Stomach (tissue), 9 donors: ENCODE results near the gene ARV1. TPM values are rescaled to one million over a fixed set of nuclear protein-coding genes. Genes with fewer than 3 reads are reported as not detected.

Experiments used
- DNase-seq, 2 donors: peaks; one replicate each; pipeline versions ENCODE4 v3.0.0 to v3.0.0-alpha.2; 2013 to 2019
- H3K27ac ChIP-seq, 5 donors: fragments of 200-600 bp in 4 of 5; sonication (generic) in 4 of 5; one replicate each; pipeline ENCODE4 v1.5.1; 2013 to 2019; ENCODE audit warnings: mild to moderate bottlenecking in 1 of 5, moderate library complexity in 1 of 5
- H3K27me3 ChIP-seq, 3 donors: fragments of 200-600 bp; sonication (generic); one replicate each; pipeline ENCODE4 v1.5.1; 2017 to 2019; ENCODE audit warnings: mixed run types in 1 of 3
- H3K36me3 ChIP-seq, 4 donors: fragments of 200-600 bp; sonication (generic); 1 replicate in 3 of 4; 2 replicates in 1 of 4; pipeline ENCODE4 v1.5.1; 2016 to 2019
- H3K4me1 ChIP-seq, 4 donors: fragments of 200-600 bp; sonication (generic); one replicate each; pipeline ENCODE4 v1.5.1; 2016 to 2019
- H3K4me3 ChIP-seq, 4 donors: fragments of 200-600 bp; sonication (generic) in 3 of 4; one replicate each; pipeline ENCODE4 v1.5.1; 2016 to 2019; ENCODE audit warnings: mild to moderate bottlenecking in 1 of 4
- H3K9me3 ChIP-seq, 4 donors: fragments of 200-600 bp; sonication (generic); one replicate each; pipeline ENCODE4 v1.5.1; 2016 to 2019
- EP300 ChIP-seq: sonication (generic); formaldehyde crosslinking; IDR thresholded peaks from one replicate; pipeline ENCODE4 v1.6.1; 2017; ENCODE audit warnings: antibody characterized with exemption
- POLR2A ChIP-seq, 4 donors: fragments of 450-650 bp; IDR thresholded peaks; one replicate each; pipeline ENCODE4 v1.6.1; 2016; ENCODE audit warnings: antibody characterized with exemption in 4 of 4, control low read depth in 2 of 4, mild to moderate bottlenecking in 1 of 4, moderate library complexity in 1 of 4
- POLR2AphosphoS5 ChIP-seq, 3 donors: sonication (generic); formaldehyde crosslinking; IDR thresholded peaks; one replicate each; pipeline ENCODE4 v1.6.1; 2016; ENCODE audit warnings: antibody characterized with exemption in 3 of 3
- WGBS, 5 donors: extraction: QIAGEN DNeasy Blood & Tissue Kit in 3 of 5; methylation state at CpG; one replicate each; pipeline versions ENCODE4 v1.1.5 to v1.1.7; 2013 to 2018; 5-methylcytosine and 5-hydroxymethylcytosine counted together
- intact Hi-C: fragments of 100-400 bp; cut with DNase I; formaldehyde crosslinking; loops from one replicate; pipeline ENCODE4 v1.15.1; 2023; ENCODE audit warnings: low total_unique reads
- polyA plus RNA-seq, 3 donors: library from polyadenylated mRNA; stranded (reverse); fragments of 200-250 nt; gene quantifications; one replicate each; pipeline ENCODE4 v1.2.3, GENCODE V29; 2013
- total RNA-seq, 5 donors: library from RNA; depleted of rRNA; stranded (reverse); fragments of >200 nt; gene quantifications; one replicate each; pipeline versions ENCODE4 v1.1.0 to v1.2.3, GENCODE V29; 2014 to 2016
- TF ChIP-seq, protein P1 (sequence below), 7 experiments: fragments of 450-650 bp in 4 of 7; fragments of 200-600 bp in 3 of 7; sonication (generic) in 3 of 7; IDR thresholded peaks; one replicate each; pipeline ENCODE4 v1.5.1; 2016 to 2019; ENCODE audit warnings: antibody characterized with exemption in 7 of 7, control low read depth in 2 of 7, mild to moderate bottlenecking in 1 of 7
- donor health status: healthy with polysubstance abuse.
- donor health status: Bipolar disorder and iron deficiency.
- donor health status: healthy.

ARV1 gene
- total and polyA plus RNA-seq, 8 donors: 11.0 to 38.8 (median 18.8) TPM

DNA sequence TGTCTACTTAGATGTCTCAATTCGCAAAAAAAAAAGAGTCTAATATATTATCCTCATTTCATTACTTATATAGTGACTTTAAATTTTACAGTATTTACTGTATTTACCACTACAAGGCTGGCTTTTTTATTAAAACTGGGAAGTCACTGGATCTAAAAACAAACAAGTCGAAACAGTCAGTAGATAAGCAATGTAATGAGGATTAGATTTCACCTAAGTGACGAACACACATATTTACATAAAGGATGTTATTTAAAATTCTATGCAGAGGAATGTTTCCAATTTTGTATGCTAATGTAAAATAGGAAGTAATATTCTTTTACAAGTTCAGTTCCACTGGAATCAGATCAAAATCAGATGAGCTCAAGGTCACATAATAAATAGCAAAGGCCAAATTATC lies 28.5 kb upstream of the ARV1 start:
- H3K36me3 ChIP-seq: peaks cover 7 to 41% (median 38%) of the 10 kb centered on the region in 4 donors
- 35 to 64% (median 44%) methylated on average over 3 of the region's 3 CpGs for WGBS, 5 donors
- intact Hi-C loops: no loop called here

GRCh38 chr1:230957580-230957989 lies 21.3 kb upstream of the ARV1 start:
- H3K9me3 ChIP-seq: no peaks in the 10 kb centered on the region
- no peak overlapping the region for H3K4me3 ChIP-seq
- TF ChIP-seq, protein P1, sequence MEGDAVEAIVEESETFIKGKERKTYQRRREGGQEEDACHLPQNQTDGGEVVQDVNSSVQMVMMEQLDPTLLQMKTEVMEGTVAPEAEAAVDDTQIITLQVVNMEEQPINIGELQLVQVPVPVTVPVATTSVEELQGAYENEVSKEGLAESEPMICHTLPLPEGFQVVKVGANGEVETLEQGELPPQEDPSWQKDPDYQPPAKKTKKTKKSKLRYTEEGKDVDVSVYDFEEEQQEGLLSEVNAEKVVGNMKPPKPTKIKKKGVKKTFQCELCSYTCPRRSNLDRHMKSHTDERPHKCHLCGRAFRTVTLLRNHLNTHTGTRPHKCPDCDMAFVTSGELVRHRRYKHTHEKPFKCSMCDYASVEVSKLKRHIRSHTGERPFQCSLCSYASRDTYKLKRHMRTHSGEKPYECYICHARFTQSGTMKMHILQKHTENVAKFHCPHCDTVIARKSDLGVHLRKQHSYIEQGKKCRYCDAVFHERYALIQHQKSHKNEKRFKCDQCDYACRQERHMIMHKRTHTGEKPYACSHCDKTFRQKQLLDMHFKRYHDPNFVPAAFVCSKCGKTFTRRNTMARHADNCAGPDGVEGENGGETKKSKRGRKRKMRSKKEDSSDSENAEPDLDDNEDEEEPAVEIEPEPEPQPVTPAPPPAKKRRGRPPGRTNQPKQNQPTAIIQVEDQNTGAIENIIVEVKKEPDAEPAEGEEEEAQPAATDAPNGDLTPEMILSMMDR (IDR thresholded peaks at IDR 0.05): no peak
- TF ChIP-seq POLR2A (IDR thresholded peaks at IDR 0.05) (no peak), POLR2AphosphoS5 (IDR thresholded peaks at IDR 0.05) (no peak), EP300 (no peak)
- H3K27ac ChIP-seq: no peak overlapping the region
- intact Hi-C loops: no loop called here
- no peak for DNase-seq
- H3K36me3 ChIP-seq: peaks cover 7 to 70% (median 57%) of the 10 kb centered on the region in 4 donors
- WGBS, 5 donors: 75 to 87% (median 78%) methylated on average over 4 of the region's 4 CpGs
- H3K4me1 ChIP-seq: peaks cover 0 to 8% (median 0%) of the 10 kb centered on the region in 4 donors
- no peaks in the 10 kb centered on the region for H3K27me3 ChIP-seq

More for the DNA sequence above, 28.5 kb upstream of the ARV1 start:
- TF ChIP-seq POLR2A (IDR thresholded peaks at IDR 0.05): no peak
- TF ChIP-seq, protein P1 (IDR thresholded peaks at IDR 0.05): no peak
- no peak for TF ChIP-seq EP300
- TF ChIP-seq POLR2AphosphoS5 (IDR thresholded peaks at IDR 0.05): no peak
- H3K4me1 ChIP-seq: peaks cover 0 to 4% (median 2%) of the 10 kb centered on the region in 4 donors
- H3K27ac ChIP-seq: no peak overlapping the region
- no peak overlapping the region for H3K4me3 ChIP-seq
- DNase-seq: no peak
- no peaks in the 10 kb centered on the region for H3K27me3 ChIP-seq
- H3K9me3 ChIP-seq: no peaks in the 10 kb centered on the region

DNA sequence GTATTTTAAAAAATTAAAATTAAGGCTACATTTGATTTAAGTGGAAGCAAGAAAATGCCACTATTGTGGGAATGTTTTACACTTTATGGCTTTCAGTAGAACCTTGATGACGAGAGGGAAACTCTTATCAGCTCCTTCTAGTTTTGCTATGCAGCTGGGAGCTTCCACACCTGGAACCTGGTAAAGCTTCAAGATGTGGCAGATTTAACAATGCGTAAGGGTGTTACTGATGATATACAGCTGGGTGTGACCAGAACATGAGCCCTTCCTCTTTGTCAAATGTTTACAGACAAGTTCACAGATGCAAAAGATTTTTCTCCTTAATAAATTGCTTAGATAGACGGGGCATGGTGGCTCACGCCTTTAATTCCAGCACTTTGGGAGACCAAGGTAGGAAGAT lies 20.5 kb upstream of the ARV1 start:
- 63 to 82% (median 77%) methylated on average over 4 of the region's 4 CpGs for WGBS, 5 donors
- no peaks in the 10 kb centered on the region for H3K9me3 ChIP-seq

GRCh38 chr1:230964896-230965295 lies 14.0 kb upstream of the ARV1 start:
- TF ChIP-seq EP300 (no peak), POLR2A (IDR thresholded peaks at IDR 0.05) (no peak), POLR2AphosphoS5 (IDR thresholded peaks at IDR 0.05) (no peak)
- TF ChIP-seq, protein P1 (IDR thresholded peaks at IDR 0.05): no peak
- intact Hi-C loops: no loop called here
- 43 to 54% (median 46%) methylated on average over 2 of the region's 2 CpGs for WGBS, 5 donors

More for the DNA sequence above, 20.5 kb upstream of the ARV1 start:
- TF ChIP-seq EP300 (no peak), POLR2A (IDR thresholded peaks at IDR 0.05) (no peak), POLR2AphosphoS5 (IDR thresholded peaks at IDR 0.05) (no peak)
- TF ChIP-seq, protein P1 (IDR thresholded peaks at IDR 0.05): no peak
- intact Hi-C loops: no loop called here
- peak in 1 of 2 donors; percentile 23 for DNase-seq
- peaks cover 0 to 8% (median 0%) of the 10 kb centered on the region in 4 donors for H3K4me1 ChIP-seq
- H3K4me3 ChIP-seq: no peak overlapping the region
- H3K36me3 ChIP-seq: peaks cover 4 to 64% (median 49%) of the 10 kb centered on the region in 4 donors
- no peaks in the 10 kb centered on the region for H3K27me3 ChIP-seq
- H3K27ac ChIP-seq: no peak overlapping the region

More at GRCh38 chr1:230964896-230965295, 14.0 kb upstream of the ARV1 start:
- Histone ChIP-seq H3K27me3 (no peaks in the 10 kb centered on the region), H3K36me3 (peaks cover 0 to 16% (median 10%) of the 10 kb centered on the region in 4 donors), H3K4me3 (no peak overlapping the region), H3K4me1 (peaks cover 4 to 33% (median 14%) of the 10 kb centered on the region in 4 donors), H3K27ac (no peak overlapping the region), H3K9me3 (no peaks in the 10 kb centered on the region)
- DNase-seq: no peak
